Measurements from ENCODE around the gene OR10C1. TPM values are rescaled to one million over a fixed set of nuclear protein-coding genes. Genes with fewer than 3 reads are reported as not detected.

The OR10C1 gene
- total RNA-seq, 1 experiment from 2014 or later: not detected

- no peak overlapping the region for H3K4me2 ChIP-seq
- intact Hi-C loops (cut with micrococcal nuclease; ENCODE audit: unreplicated experiment): no loop called here
- no peaks in the 10 kb centered on the region for H3F3A ChIP-seq (ENCODE audit: insufficient read depth, low read depth)
- no peaks in the 10 kb centered on the region for H3K79me2 ChIP-seq (ENCODE audit: low read depth)
- ChIA-PET CTCF (no interaction called here), POLR2A (ENCODE audit: unreplicated experiment) (no interaction called here)
- H3K4me3 ChIP-seq: no peak overlapping the region
- DNase-seq: no peak
- BruUV-seq (replicated peaks): no TSS peak
- no peak for TF ChIP-seq EZH2 (IDR thresholded peaks at IDR 0.05; ENCODE audit: low read depth)
- no peak for TF ChIP-seq CTCF (conservative IDR thresholded peaks at IDR 0.05)
- no peaks in the 10 kb centered on the region for H3K27me3 ChIP-seq (ENCODE audit: insufficient read depth, low read depth)
- H3K9me3 ChIP-seq (ENCODE audit: insufficient read depth, low read depth): no peaks in the 10 kb centered on the region
- H2AFZ ChIP-seq: no peak overlapping the region
- no peaks in the 10 kb centered on the region for H3K9me2 ChIP-seq (ENCODE audit: insufficient read depth)
- no peaks in the 10 kb centered on the region for H3K36me3 ChIP-seq (ENCODE audit: low read depth)
- H3K4me1 ChIP-seq (replicated peaks; ENCODE audit: insufficient read depth): no peaks in the 10 kb centered on the region
- no peak overlapping the region for H3K27ac ChIP-seq
- H4K20me1 ChIP-seq (ENCODE audit: insufficient read depth): no peaks in the 10 kb centered on the region
These were observed 35.3 kb upstream of the OR10C1 start for GRCh38 chr6:29403801-29404200.

- ChIA-PET CTCF (no interaction called here), POLR2A (ENCODE audit: unreplicated experiment) (no interaction called here)
- no peaks in the 10 kb centered on the region for H3K79me2 ChIP-seq (ENCODE audit: low read depth)
- H3K27me3 ChIP-seq (ENCODE audit: insufficient read depth, low read depth): no peaks in the 10 kb centered on the region
- no peaks in the 10 kb centered on the region for H3K9me3 ChIP-seq (ENCODE audit: insufficient read depth, low read depth)
- no peak for DNase-seq
- no peak within 1 kb of the TSS for H3K4me3 ChIP-seq
- H3K27ac ChIP-seq: no peak within 1 kb of the TSS
- no peaks in the 10 kb centered on the region for H3K4me1 ChIP-seq (replicated peaks; ENCODE audit: insufficient read depth)
- intact Hi-C loops (cut with micrococcal nuclease; ENCODE audit: unreplicated experiment): no loop called here
- no TSS peak for BruUV-seq (replicated peaks)
- TF ChIP-seq CTCF (conservative IDR thresholded peaks at IDR 0.05) (no peak), EZH2 (IDR thresholded peaks at IDR 0.05; ENCODE audit: low read depth) (no peak)
- H3K9me2 ChIP-seq (ENCODE audit: insufficient read depth): no peaks in the 10 kb centered on the region; the same call in 1 of the 2 replicates
- no peaks in the 10 kb centered on the region for H3K36me3 ChIP-seq (ENCODE audit: low read depth)
- H2AFZ ChIP-seq: no peak within 1 kb of the TSS
- no peak within 1 kb of the TSS for H3K4me2 ChIP-seq
- no peaks in the 10 kb centered on the region for H4K20me1 ChIP-seq (ENCODE audit: insufficient read depth)
- H3F3A ChIP-seq (ENCODE audit: insufficient read depth, low read depth): no peaks in the 10 kb centered on the region
These were observed 24.5 kb upstream of the OR10C1 start, which contains the start of gene OR12D1 for GRCh38 chr6:29414588-29414987. OR12D1 (plus strand) TSS chr6:29414928.

- Histone ChIP-seq H4K20me1 (ENCODE audit: insufficient read depth) (0 out of 2 replicates have a peak, but pooled peaks cover 2% of the 10 kb centered on the region), H3K27me3 (ENCODE audit: insufficient read depth, low read depth) (no peaks in the 10 kb centered on the region; the same call in 1 of the 2 replicates), H3K4me1 (replicated peaks; ENCODE audit: insufficient read depth) (no peaks in the 10 kb centered on the region), H3K4me3 (no peak overlapping the region), H3K27ac (no peak overlapping the region), H3K79me2 (ENCODE audit: low read depth) (no peaks in the 10 kb centered on the region), H3K36me3 (ENCODE audit: low read depth) (no peaks in the 10 kb centered on the region), H3K4me2 (no peak overlapping the region), H2AFZ (no peak overlapping the region), H3K9me3 (ENCODE audit: insufficient read depth, low read depth) (no peaks in the 10 kb centered on the region), H3F3A (ENCODE audit: insufficient read depth, low read depth) (no peaks in the 10 kb centered on the region), H3K9me2 (ENCODE audit: insufficient read depth) (peaks cover 4% of the 10 kb centered on the region; the same call in 1 of the 2 replicates)
- CTCF ChIA-PET: no interaction called here
- no peak for TF ChIP-seq EZH2 (IDR thresholded peaks at IDR 0.05; ENCODE audit: low read depth)
- TF ChIP-seq CTCF (conservative IDR thresholded peaks at IDR 0.05): no peak
- BruUV-seq (replicated peaks): no TSS peak
- intact Hi-C loops (cut with micrococcal nuclease; ENCODE audit: unreplicated experiment): no loop called here
- DNase-seq: no peak
- POLR2A ChIA-PET (ENCODE audit: unreplicated experiment): no interaction called here
These were observed 19.6 kb upstream of the OR10C1 start for GRCh38 chr6:29419516-29419915.

Data from PC-9 (cell line).